ENCODE results near the gene FCN2. TPM values are rescaled to one million over a fixed set of nuclear protein-coding genes. Genes with fewer than 3 reads are reported as not detected.

The FCN2 gene
- total and polyA plus RNA-seq, 10 donors, result 0.38 to 7.6 (median 1.8) TPM; not detected in 1

- DNase-seq, result no peak
- intact Hi-C loops (cut with DNase I; ENCODE audit: low total_unique reads), result no loop called here
Measured at GRCh38 chr9:134852906-134853654, 27.5 kb upstream of the FCN2 start.

GRCh38 chr9:134853893-134854292, 26.7 kb upstream of the FCN2 start:
- H3K4me1 ChIP-seq, result no peaks in the 10 kb centered on the region
- peaks cover 0 to 15% (median 0%) of the 10 kb centered on the region in 8 donors for H3K9me3 ChIP-seq
- no peak overlapping the region for H3K27ac ChIP-seq
- H3K36me3 ChIP-seq, result no peaks in the 10 kb centered on the region
- no peak for TF ChIP-seq CTCF (IDR thresholded peaks at IDR 0.05 in 8 of 11, conservative IDR thresholded peaks at IDR 0.05 in 3 of 11)
- H3K4me3 ChIP-seq, result no peak overlapping the region
- 81 to 87% (median 83%) methylated on average over 6 of the region's 6 CpGs for WGBS, 5 donors
- intact Hi-C loops (cut with DNase I; ENCODE audit: low total_unique reads), result no loop called here
- peaks cover 0 to 34% (median 0%) of the 10 kb centered on the region in 7 donors for H3K27me3 ChIP-seq (replicated peaks in 1 of 7)
- DNase-seq, result no peak

More at GRCh38 chr9:134852906-134853654, 27.5 kb upstream of the FCN2 start:
- Histone ChIP-seq H3K27me3 (replicated peaks in 1 of 7) (peaks cover 0 to 26% (median 0%) of the 10 kb centered on the region in 7 donors), H3K27ac (no peak overlapping the region), H3K4me1 (no peaks in the 10 kb centered on the region), H3K4me3 (no peak overlapping the region), H3K9me3 (peaks cover 0 to 20% (median 0%) of the 10 kb centered on the region in 8 donors), H3K36me3 (no peaks in the 10 kb centered on the region)
- no peak for TF ChIP-seq POLR2AphosphoS5 (IDR thresholded peaks at IDR 0.05)
- TF ChIP-seq POLR2A (IDR thresholded peaks at IDR 0.05), result no peak
- TF ChIP-seq CTCF (IDR thresholded peaks at IDR 0.05 in 8 of 11, conservative IDR thresholded peaks at IDR 0.05 in 3 of 11), result no peak
- WGBS, 5 donors, result 73 to 80% (median 79%) methylated on average over 5 to 6 of the region's 6 CpGs

GRCh38 chr9:134854541-134854981, 26.0 kb upstream of the FCN2 start:
- peaks cover 0 to 34% (median 0%) of the 10 kb centered on the region in 7 donors for H3K27me3 ChIP-seq (replicated peaks in 1 of 7)
- TF ChIP-seq POLR2AphosphoS5 (IDR thresholded peaks at IDR 0.05), result no peak
- no peak for TF ChIP-seq CTCF (IDR thresholded peaks at IDR 0.05 in 8 of 11, conservative IDR thresholded peaks at IDR 0.05 in 3 of 11)
- TF ChIP-seq POLR2A (IDR thresholded peaks at IDR 0.05), result no peak
- DNase-seq, result peak; percentile 46
- whole genome bisulfite sequencing, 5 donors, result 89 to 97% (median 94%) methylated on average over 10 to 11 of the region's 11 CpGs
- H3K36me3 ChIP-seq, result no peaks in the 10 kb centered on the region
- no peak overlapping the region for H3K4me3 ChIP-seq
- intact Hi-C loops (cut with DNase I; ENCODE audit: low total_unique reads), result no loop called here
- no peak overlapping the region for H3K27ac ChIP-seq
- no peaks in the 10 kb centered on the region for H3K4me1 ChIP-seq
- H3K9me3 ChIP-seq, result peaks cover 0 to 15% (median 0%) of the 10 kb centered on the region in 8 donors

- WGBS, 5 donors, result 81 to 91% (median 87%) methylated on average over 16 to 18 of the region's 18 CpGs
- H3K4me1 ChIP-seq, result no peaks in the 10 kb centered on the region
- no peak overlapping the region for H3K4me3 ChIP-seq
- peaks cover 0 to 12% (median 0%) of the 10 kb centered on the region in 8 donors for H3K9me3 ChIP-seq
- TF ChIP-seq CTCF (IDR thresholded peaks at IDR 0.05 in 8 of 11, conservative IDR thresholded peaks at IDR 0.05 in 3 of 11), result no peak
- TF ChIP-seq POLR2A (IDR thresholded peaks at IDR 0.05), result no peak
- TF ChIP-seq POLR2AphosphoS5 (IDR thresholded peaks at IDR 0.05), result no peak
- H3K36me3 ChIP-seq, result no peaks in the 10 kb centered on the region
- no peak overlapping the region for H3K27ac ChIP-seq
- peak; percentile 55 for DNase-seq
- H3K27me3 ChIP-seq (replicated peaks in 1 of 7), result peaks cover 0 to 34% (median 0%) of the 10 kb centered on the region in 7 donors
- intact Hi-C loops (cut with DNase I; ENCODE audit: low total_unique reads), result no loop called here
Measured at GRCh38 chr9:134855231-134855899, 25.2 kb upstream of the FCN2 start.
